NCI-H128 (cell line): Measurements from ENCODE around the gene PIAS1.

ENCODE experiments used
- DNase-seq: peaks from one replicate; lab custom pipeline; 2025; ENCODE audit not compliant: unreplicated experiment; lab: John Stamatoyannopoulos, UW

The PIAS1 gene

DNA sequence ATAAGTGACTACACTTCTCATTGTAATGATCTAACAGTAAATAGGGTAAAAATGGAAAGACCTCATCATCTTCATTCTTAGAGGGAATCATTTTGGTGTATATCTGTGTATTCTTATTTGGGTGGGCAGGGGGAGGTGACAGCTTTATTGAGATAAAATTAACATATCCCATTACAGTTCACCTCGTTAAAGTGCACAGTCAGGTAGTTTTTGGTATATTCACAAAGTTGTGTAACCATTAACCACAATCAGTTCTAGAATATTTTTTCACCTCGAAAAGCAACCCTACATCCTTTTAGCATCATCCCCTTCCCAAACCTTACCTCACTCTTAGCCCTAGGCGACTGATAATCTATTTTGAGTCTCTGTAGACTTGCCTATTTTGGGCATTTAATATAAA, 8.1 kb downstream of the PIAS1 start:
- no peak for DNase-seq

- DNase-seq, result no peak
Observed at GRCh38 chr15:68062946-68063465, 8.9 kb downstream of the PIAS1 start.

GRCh38 chr15:68063606-68064005, 9.5 kb downstream of the PIAS1 start:
- no peak for DNase-seq

DNA sequence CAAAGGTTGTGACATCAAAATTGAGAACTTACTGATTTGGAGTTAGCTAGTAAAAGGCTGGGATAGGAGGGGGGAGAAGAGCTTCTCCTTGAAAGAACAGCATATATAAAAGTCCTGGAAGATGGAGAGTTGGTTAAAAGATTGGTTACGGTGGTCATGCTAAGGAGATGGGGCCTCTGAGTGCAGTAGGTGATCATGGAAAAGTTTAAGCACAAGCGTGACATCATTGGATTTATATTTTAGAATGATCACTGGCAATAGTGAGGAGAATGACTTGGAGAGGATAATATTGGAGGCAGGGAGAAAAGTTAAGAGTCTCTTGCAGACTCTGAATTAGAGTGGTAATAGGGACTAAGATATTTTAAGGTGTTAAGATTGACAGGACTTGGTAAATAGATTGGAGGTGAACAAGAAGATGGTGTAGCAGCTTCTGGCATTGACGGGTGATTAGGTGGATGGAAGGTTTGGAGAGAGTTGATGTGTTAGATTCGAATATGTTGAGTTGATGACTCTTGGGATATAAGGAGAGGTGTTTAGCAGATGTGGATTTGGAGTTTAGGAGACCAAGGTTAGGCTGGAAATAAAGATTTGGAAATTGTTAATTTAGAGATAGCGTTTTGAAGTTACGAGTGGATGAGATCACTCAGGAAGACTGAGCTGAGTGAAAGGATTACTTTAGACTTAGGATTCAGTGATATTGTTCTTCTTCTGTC, 19.6 kb downstream of the PIAS1 start:
- DNase-seq, result no peak

- DNase-seq, result no peak
Observed at GRCh38 chr15:68075764-68076385, 21.8 kb downstream of the PIAS1 start.

- DNase-seq, result no peak
Observed at GRCh38 chr15:68078365-68078764, 24.2 kb downstream of the PIAS1 start.

DNA sequence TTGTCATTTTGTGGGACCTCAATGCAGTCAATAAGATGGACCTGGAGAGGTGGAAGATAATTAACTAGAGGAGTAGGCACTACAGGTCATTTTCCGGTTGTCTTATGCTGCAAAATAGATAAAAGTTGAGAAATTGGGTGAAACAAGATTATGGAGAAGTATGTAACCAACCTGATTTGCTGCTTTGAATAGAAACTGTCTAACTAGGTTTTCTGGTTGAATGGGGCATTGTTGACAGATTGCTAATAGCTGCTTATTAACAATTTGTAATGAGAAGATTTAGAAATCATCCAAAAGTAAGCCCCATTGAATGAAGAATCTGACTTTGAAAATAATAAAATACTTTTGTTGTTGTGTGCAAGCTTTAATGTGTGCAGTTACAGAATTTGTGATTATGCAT, 26.2 kb downstream of the PIAS1 start:
- DNase-seq, result no peak

- no peak for DNase-seq
Observed at GRCh38 chr15:68080783-68081182, 26.7 kb downstream of the PIAS1 start.

DNA sequence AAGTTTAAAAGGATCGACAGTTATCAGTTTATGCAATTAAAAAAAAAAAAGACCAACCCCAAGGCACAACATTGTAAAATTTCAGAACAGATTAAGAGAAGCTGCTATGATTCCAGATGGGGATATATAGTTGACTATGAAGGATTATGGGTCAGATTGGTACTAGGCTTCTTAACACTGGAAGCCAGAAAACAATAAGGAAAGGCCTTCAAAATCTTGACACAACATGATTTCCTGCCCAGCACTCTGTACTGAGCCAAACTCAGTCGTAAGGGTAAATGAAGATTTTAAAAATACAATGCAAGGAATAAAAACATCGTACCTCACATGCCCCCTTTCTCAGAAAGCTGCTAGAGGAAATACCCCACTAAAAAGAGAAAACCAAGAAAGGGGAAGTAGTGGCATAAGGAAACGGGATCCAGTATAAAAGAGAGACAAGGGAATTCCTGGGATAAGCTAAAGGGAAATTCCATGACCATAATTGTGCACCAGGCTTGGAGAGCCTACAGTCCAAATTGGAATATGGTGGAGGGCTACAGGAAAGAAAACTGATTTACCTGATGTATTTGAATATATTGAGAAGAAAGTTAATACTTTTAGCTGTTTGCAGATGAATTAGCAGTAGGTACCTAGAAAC, 27.9 kb downstream of the PIAS1 start:
- no peak for DNase-seq

- no peak for DNase-seq
Observed at GRCh38 chr15:68082735-68083134, 28.6 kb downstream of the PIAS1 start.

GRCh38 chr15:68083463-68083862, 29.3 kb downstream of the PIAS1 start:
- DNase-seq, result no peak

- DNase-seq, result no peak
Observed at GRCh38 chr15:68085052-68085451, 30.9 kb downstream of the PIAS1 start.

- no peak for DNase-seq
Observed at GRCh38 chr15:68091743-68092142, 37.6 kb downstream of the PIAS1 start.

- no peak for DNase-seq
Observed at GRCh38 chr15:68096099-68096498, 42.0 kb downstream of the PIAS1 start.

GRCh38 chr15:68097029-68097428, 42.9 kb downstream of the PIAS1 start:
- DNase-seq, result no peak

GRCh38 chr15:68098465-68098864, 44.4 kb downstream of the PIAS1 start:
- DNase-seq, result no peak

DNA sequence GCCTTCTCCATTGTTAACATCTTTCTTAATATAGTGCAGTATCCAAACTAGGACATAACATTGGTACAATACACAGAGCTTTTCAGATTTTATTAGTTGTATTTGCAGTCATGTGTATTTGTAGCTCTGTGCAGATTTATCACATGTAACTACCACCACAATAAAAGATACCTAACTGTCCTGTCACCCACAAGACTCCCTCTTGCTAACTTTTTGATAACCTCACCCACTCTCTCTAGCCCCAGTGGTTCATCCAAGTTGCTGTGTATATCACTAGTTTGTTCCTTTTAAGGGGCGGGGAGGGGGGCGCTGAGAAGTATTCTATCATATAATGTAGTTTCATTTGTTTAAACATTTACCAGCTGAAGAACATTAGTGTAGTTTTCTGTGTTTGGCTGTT, 46.1 kb downstream of the PIAS1 start:
- DNase-seq, result no peak

GRCh38 chr15:68103603-68104002, 49.5 kb downstream of the PIAS1 start:
- DNase-seq, result no peak

- DNase-seq, result no peak
Observed at GRCh38 chr15:68106656-68107055, 52.5 kb downstream of the PIAS1 start.

DNA sequence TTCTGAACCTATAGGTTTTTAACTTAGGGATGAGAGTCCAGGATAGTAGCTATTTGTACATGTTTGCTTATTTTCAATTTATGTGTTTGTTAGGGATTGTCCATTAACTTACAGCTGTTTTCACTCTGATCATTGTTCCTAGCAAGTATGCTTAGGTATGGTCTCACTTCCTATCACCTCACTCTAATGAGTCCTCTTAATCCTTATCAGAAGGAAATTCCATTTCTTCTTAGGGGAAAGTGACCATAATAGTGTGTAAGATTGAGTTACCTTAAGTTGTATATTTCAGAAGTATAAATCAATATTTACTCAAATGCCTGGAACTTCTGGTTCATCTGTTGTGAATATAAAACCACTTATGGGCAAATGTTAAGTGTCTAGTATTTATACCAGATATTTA, 53.0 kb downstream of the PIAS1 start:
- no peak for DNase-seq

GRCh38 chr15:68112706-68113105, 58.6 kb downstream of the PIAS1 start:
- DNase-seq, result no peak

GRCh38 chr15:68113273-68113672, 59.2 kb downstream of the PIAS1 start:
- no peak for DNase-seq
